Smooth muscle cell (in vitro differentiated cells): ENCODE measurements around the gene FBXO42. TPM values are rescaled to one million over a fixed set of nuclear protein-coding genes. Genes with fewer than 3 reads are reported as not detected.

Source experiments
- DNase-seq: peaks from one replicate; lab custom pipeline; 2025; ENCODE audit not compliant: unreplicated experiment; lab: John Stamatoyannopoulos, UW
- H2AFZ ChIP-seq: fragments of 200-600 bp; sonication (generic); 2 replicates; pipeline ENCODE4 v1.6.0; 2016; ENCODE audit warnings: antibody characterized with exemption, low read depth, mild to moderate bottlenecking
- H3F3A ChIP-seq: fragments of 200-600 bp; sonication (generic); 2 replicates; pipeline ENCODE4 v1.6.0; 2017; ENCODE audit warnings: antibody characterized with exemption, low read depth
- H3K27ac ChIP-seq: fragments of 200-600 bp; sonication (generic); 2 replicates; pipeline ENCODE4 v1.5.1; 2016; ENCODE audit warnings: low read depth, mild to moderate bottlenecking
- H3K27me3 ChIP-seq: fragments of 200-600 bp; sonication (generic); 2 replicates; pipeline ENCODE4 v1.6.1; 2016; ENCODE audit warnings: low read depth, mild to moderate bottlenecking
- H3K36me3 ChIP-seq: fragments of 200-600 bp; sonication (generic); 2 replicates; pipeline ENCODE4 v1.5.1; 2016; ENCODE audit warnings: low read depth
- H3K4me1 ChIP-seq: fragments of 200-600 bp; sonication (generic); 2 replicates; pipeline ENCODE4 v1.5.1; 2016; ENCODE audit warnings: low read depth
- H3K4me2 ChIP-seq: fragments of 200-600 bp; sonication (generic); 2 replicates; pipeline ENCODE4 v1.6.0; 2016; ENCODE audit warnings: mild to moderate bottlenecking
- H3K4me3 ChIP-seq: fragments of 200-600 bp; sonication (generic); 2 replicates; pipeline ENCODE4 v1.5.1; 2016; ENCODE audit warnings: mild to moderate bottlenecking
- H3K79me2 ChIP-seq: fragments of 200-600 bp; sonication (generic); 2 replicates; pipeline ENCODE4 v1.6.0; 2016; ENCODE audit warnings: low read depth, mild to moderate bottlenecking
- H3K9ac ChIP-seq: fragments of 200-600 bp; sonication (generic); 2 replicates; pipeline ENCODE4 v1.6.0; 2016; ENCODE audit warnings: low read depth
- H3K9me3 ChIP-seq: fragments of 200-600 bp; sonication (generic); replicated peaks from 2 replicates; pipeline ENCODE4 v1.5.1; 2016; ENCODE audit warnings: low read depth
- H4K20me1 ChIP-seq: fragments of 200-600 bp; sonication (generic); 2 replicates; pipeline ENCODE4 v1.6.0; 2016; ENCODE audit warnings: low read depth
- CTCF ChIP-seq: fragments of 200-600 bp; sonication (generic); IDR thresholded peaks from 2 replicates; pipeline ENCODE4 v1.5.1; 2017; ENCODE audit warnings: borderline replicate concordance, mild to moderate bottlenecking, antibody characterized with exemption; ENCODE audit not compliant: insufficient read depth, poor library complexity, severe bottlenecking
- WGBS: methylation state at CpG from one replicate; pipeline ENCODE4 v1.1.7; 2016; ENCODE audit warnings: low lambda C conversion rate; 5-methylcytosine and 5-hydroxymethylcytosine counted together
- polyA plus RNA-seq: library from polyadenylated mRNA; unstranded; fragments of >200 nt; fragmentation: Nextera tagmentation; extraction: Ambion mirVana; gene quantifications from 2 replicates; pipeline ENCODE4 v1.2.1, GENCODE V29; 2016
- total RNA-seq: library from RNA; depleted of rRNA; stranded (reverse); fragments of >200 nt; gene quantifications from 2 replicates; pipeline ENCODE4 v1.2.3, GENCODE V29; 2014

FBXO42 gene
- total and polyA plus RNA-seq, 2 experiments from 2014 or later, result 14.7 to 22.6 TPM

- H3K27me3 ChIP-seq, result no peaks in the 10 kb centered on the region
- H2AFZ ChIP-seq, result no peak overlapping the region
- no peaks in the 10 kb centered on the region for H4K20me1 ChIP-seq
- H3K4me1 ChIP-seq, result peaks cover 15% of the 10 kb centered on the region
- WGBS, result 78% methylated on average over 13 of the region's 13 CpGs
- TF ChIP-seq CTCF, result no peak
- no peaks in the 10 kb centered on the region for H3K36me3 ChIP-seq
- H3F3A ChIP-seq, result peaks cover 3% of the 10 kb centered on the region
- H3K4me2 ChIP-seq, result peak overlapping the region; percentile 78
- H3K9me3 ChIP-seq, result no peaks in the 10 kb centered on the region
- DNase-seq, result no peak
- H3K27ac ChIP-seq, result peak overlapping the region; percentile 94
- no peak overlapping the region for H3K9ac ChIP-seq
- no peak overlapping the region for H3K4me3 ChIP-seq
- no peaks in the 10 kb centered on the region for H3K79me2 ChIP-seq
These were observed 143.9 kb downstream of the FBXO42 start for GRCh38 chr1:16208270-16208987.

DNA sequence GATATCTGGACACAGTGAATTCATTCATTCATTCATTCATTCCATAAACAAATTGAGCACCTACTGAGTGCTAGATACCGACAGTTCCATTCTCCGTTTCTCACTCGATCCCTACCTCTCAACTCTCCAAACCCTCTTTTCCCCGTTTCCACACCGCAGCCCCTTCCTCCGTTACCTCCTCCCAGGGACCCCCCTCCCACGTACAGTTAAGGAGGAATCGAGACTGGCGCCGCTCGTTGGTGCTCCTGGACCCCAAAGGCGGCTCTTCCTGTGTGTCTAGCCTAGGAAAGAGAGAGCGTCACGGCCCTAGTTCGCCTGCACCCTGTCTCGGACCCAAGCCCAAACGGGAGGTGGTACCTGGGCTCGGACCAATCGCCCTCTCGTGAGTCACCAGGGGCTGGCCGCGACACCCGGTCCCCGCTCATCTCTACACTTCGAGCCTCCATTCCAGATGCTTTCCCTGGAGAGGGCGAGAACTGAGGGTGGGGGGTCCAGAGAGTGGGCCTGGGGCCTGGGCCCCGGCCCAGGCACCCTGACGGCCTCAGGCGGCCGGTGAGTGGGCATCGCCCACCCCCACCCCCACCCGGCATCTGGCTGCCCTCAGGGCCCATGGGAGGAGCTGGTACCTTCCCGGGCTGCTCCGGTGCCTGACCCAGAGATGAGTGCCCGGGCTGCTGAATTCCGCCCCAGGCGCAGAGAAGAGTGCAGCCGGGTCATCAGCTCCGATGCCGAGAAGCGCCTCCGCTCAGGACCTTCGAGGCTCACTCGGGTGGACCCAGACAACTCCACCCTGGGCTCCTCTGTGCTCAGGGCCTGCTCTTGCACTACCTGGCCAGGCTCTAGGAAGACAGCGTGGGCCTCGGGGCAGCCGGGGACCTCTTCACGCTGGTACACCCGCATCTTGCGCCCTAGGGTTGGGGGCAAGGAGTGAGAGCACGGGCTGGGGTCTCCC, 144.7 kb downstream of the FBXO42 start:
- WGBS, result 33% methylated on average over 46 of the region's 51 CpGs
- Histone ChIP-seq H3F3A (peaks cover 3% of the 10 kb centered on the region), H3K4me2 (peak overlapping the region; percentile 78), H3K9ac (peak overlapping the region; percentile 85), H3K4me1 (peaks cover 15% of the 10 kb centered on the region), H3K79me2 (no peaks in the 10 kb centered on the region), H2AFZ (peak overlapping the region; percentile 29), H4K20me1 (no peaks in the 10 kb centered on the region), H3K36me3 (no peaks in the 10 kb centered on the region), H3K27ac (peak overlapping the region; percentile 94), H3K9me3 (no peaks in the 10 kb centered on the region), H3K4me3 (peak overlapping the region; percentile 60), H3K27me3 (no peaks in the 10 kb centered on the region)
- no peak for TF ChIP-seq CTCF
- DNase-seq, result no peak

- H3K9me3 ChIP-seq, result no peaks in the 10 kb centered on the region
- peak overlapping the region; percentile 94 for H3K27ac ChIP-seq
- no peaks in the 10 kb centered on the region for H4K20me1 ChIP-seq
- H2AFZ ChIP-seq, result peak overlapping the region; percentile 29
- peak overlapping the region; percentile 89 for H3K4me2 ChIP-seq
- H3K36me3 ChIP-seq, result no peaks in the 10 kb centered on the region
- 0% methylated on average over 48 of the region's 87 CpGs for WGBS
- no peak for TF ChIP-seq CTCF
- peak overlapping the region; percentile 85 for H3K9ac ChIP-seq
- H3K27me3 ChIP-seq, result no peaks in the 10 kb centered on the region
- no peaks in the 10 kb centered on the region for H3K79me2 ChIP-seq
- H3K4me1 ChIP-seq, result peaks cover 15% of the 10 kb centered on the region
- peaks cover 3% of the 10 kb centered on the region for H3F3A ChIP-seq
- H3K4me3 ChIP-seq, result peak overlapping the region; percentile 60
- DNase-seq, result peak; percentile 98
These were observed 145.5 kb downstream of the FBXO42 start for GRCh38 chr1:16206547-16207317.
